Uterus (tissue), 2 donors: Measurements from ENCODE around the gene SLC46A2.

Experiments
- POLR2A ChIP-seq, 2 donors: fragments of 450-650 bp; IDR thresholded peaks; one replicate each; pipeline ENCODE4 v1.6.1; 2016; ENCODE audit warnings: antibody characterized with exemption in 2 of 2, mild to moderate bottlenecking in 1 of 2, moderate library complexity in 1 of 2
- TF ChIP-seq, protein P1 (sequence below), 4 experiments: fragments of 200-600 bp in 2 of 4; fragments of 450-650 bp in 2 of 4; sonication (generic) in 2 of 4; IDR thresholded peaks; one replicate each; pipeline ENCODE4 v1.5.1; 2016 to 2019; ENCODE audit warnings: antibody characterized with exemption in 4 of 4, mild to moderate bottlenecking in 2 of 4, moderate library complexity in 1 of 4

DNA sequence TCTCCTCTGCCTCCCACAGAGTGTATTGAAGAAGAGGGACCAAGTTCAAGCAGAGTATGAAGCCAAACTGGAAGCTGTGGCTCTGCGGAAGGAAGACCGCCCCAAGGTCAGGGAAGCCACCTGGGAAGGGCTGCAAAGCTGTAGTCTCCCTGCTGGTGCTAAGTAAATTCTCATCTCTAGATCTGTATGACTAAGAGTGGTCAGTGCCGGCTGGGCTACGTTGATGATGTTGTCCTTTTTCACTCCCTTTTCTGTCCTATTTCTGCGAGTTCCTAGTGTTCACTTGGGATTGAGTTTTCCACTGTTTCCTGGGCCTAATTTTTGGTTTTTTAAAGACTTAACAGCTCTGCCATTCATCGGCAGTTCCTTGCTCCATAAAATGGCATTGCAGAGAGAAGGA is 39.8 kb downstream of the SLC46A2 start:
- no peak for TF ChIP-seq POLR2A (IDR thresholded peaks at IDR 0.05)
- TF ChIP-seq, protein P1, sequence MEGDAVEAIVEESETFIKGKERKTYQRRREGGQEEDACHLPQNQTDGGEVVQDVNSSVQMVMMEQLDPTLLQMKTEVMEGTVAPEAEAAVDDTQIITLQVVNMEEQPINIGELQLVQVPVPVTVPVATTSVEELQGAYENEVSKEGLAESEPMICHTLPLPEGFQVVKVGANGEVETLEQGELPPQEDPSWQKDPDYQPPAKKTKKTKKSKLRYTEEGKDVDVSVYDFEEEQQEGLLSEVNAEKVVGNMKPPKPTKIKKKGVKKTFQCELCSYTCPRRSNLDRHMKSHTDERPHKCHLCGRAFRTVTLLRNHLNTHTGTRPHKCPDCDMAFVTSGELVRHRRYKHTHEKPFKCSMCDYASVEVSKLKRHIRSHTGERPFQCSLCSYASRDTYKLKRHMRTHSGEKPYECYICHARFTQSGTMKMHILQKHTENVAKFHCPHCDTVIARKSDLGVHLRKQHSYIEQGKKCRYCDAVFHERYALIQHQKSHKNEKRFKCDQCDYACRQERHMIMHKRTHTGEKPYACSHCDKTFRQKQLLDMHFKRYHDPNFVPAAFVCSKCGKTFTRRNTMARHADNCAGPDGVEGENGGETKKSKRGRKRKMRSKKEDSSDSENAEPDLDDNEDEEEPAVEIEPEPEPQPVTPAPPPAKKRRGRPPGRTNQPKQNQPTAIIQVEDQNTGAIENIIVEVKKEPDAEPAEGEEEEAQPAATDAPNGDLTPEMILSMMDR (IDR thresholded peaks at IDR 0.05): no peak
